Stimulated activated CD8-positive, alpha-beta memory T cell treated with anti-CD3 and anti-CD28 coated beads, Interleukin-7, amount 100 ng/mL, for 1 hour (primary cell): Measurements from ENCODE around the gene POLR2J.
A peak's percentile ranks its signal among the peaks of the same experiment; 100 is the strongest.
"Not testable (repeated sequence)": the region's sequence is repeated elsewhere in the genome, so short reads cannot be mapped to it uniquely, and the experiment has no call there.

Source experiments
- DNase-seq, 2 donors: peaks; one replicate each; pipeline ENCODE4 v3.0.0-alpha.2; 2020; ENCODE audit warnings: low read depth in 2 of 2

The POLR2J gene

GRCh38 chr7:102478314-102479208, at the start of gene POLR2J:
POLR2J (minus strand) TSS chr7:102478922; CDS start chr7:102478860, 62 bp downstream.
- DNase-seq: peak; percentile 82 to 99

GRCh38 chr7:102527822-102528793, 49.4 kb upstream of the POLR2J start:
- not testable (repeated sequence) for DNase-seq

GRCh38 chr7:102527182-102527581, 48.5 kb upstream of the POLR2J start:
- not testable (repeated sequence) for DNase-seq

- DNase-seq: not testable (repeated sequence)
These were observed 46.1 kb upstream of the POLR2J start for GRCh38 chr7:102524803-102525202.

- not testable (repeated sequence) for DNase-seq
These were observed 42.1 kb upstream of the POLR2J start for GRCh38 chr7:102520797-102521196.

GRCh38 chr7:102517550-102518147, 38.9 kb upstream of the POLR2J start, which contains the start of gene RASA4B:
RASA4B (minus strand) TSS chr7:102517777; CDS start chr7:102517710, 67 bp downstream.
- DNase-seq: not testable (repeated sequence)

GRCh38 chr7:102516951-102517350, 38.2 kb upstream of the POLR2J start:
- not testable (repeated sequence) for DNase-seq

- not testable (repeated sequence) for DNase-seq
These were observed 37.2 kb upstream of the POLR2J start for GRCh38 chr7:102515889-102516288.

- DNase-seq: not testable (repeated sequence)
These were observed 36.4 kb upstream of the POLR2J start for GRCh38 chr7:102514881-102515721.

- not testable (repeated sequence) for DNase-seq
These were observed 34.0 kb upstream of the POLR2J start for GRCh38 chr7:102512642-102513221.

GRCh38 chr7:102511860-102512522, 33.3 kb upstream of the POLR2J start:
- DNase-seq: not testable (repeated sequence)

- DNase-seq: not testable (repeated sequence)
These were observed 31.9 kb upstream of the POLR2J start for GRCh38 chr7:102510575-102510974.

GRCh38 chr7:102507410-102508088, 28.8 kb upstream of the POLR2J start:
- DNase-seq: not testable (repeated sequence)

- DNase-seq: not testable (repeated sequence)
These were observed 26.8 kb upstream of the POLR2J start for GRCh38 chr7:102505298-102506185.

GRCh38 chr7:102503141-102503540, 24.4 kb upstream of the POLR2J start:
- not testable (repeated sequence) for DNase-seq

GRCh38 chr7:102498321-102498720, 19.6 kb upstream of the POLR2J start:
- DNase-seq: not testable (repeated sequence)

- not testable (repeated sequence) for DNase-seq
These were observed 18.6 kb upstream of the POLR2J start for GRCh38 chr7:102497308-102497707.

GRCh38 chr7:102496861-102497260, 18.1 kb upstream of the POLR2J start:
- DNase-seq: not testable (repeated sequence)
